Loucy (cell line): ENCODE measurements around the gene SORCS2.
"Not testable (repeated sequence)": the region's sequence is repeated elsewhere in the genome, so short reads cannot be mapped to it uniquely, and the experiment has no call there.

Experiments used
- H2AFZ ChIP-seq: fragments of 200-600 bp; sonication (generic); 2 replicates; pipeline ENCODE4 v1.6.0; 2016; ENCODE audit warnings: antibody characterized with exemption, mild to moderate bottlenecking, low read length, moderate library complexity
- H3F3A ChIP-seq: fragments of 200-600 bp; 2 replicates; pipeline ENCODE4 v1.6.0; 2016; ENCODE audit warnings: antibody characterized with exemption, low read depth, mild to moderate bottlenecking
- H3K27me3 ChIP-seq: fragments of 200-600 bp; sonication (generic); 2 replicates; pipeline ENCODE4 v1.6.1; 2014; ENCODE audit warnings: low read length, mild to moderate bottlenecking; ENCODE audit not compliant: insufficient read depth, poor library complexity, severe bottlenecking
- H3K36me3 ChIP-seq: fragments of 200-600 bp; sonication (generic); 2 replicates; pipeline ENCODE4 v1.6.1; 2016; ENCODE audit warnings: low read length; ENCODE audit not compliant: insufficient read depth
- H3K4me1 ChIP-seq: fragments of 200-600 bp; sonication (generic); 2 replicates; pipeline ENCODE4 v1.5.1; 2014; ENCODE audit warnings: low read length, mild to moderate bottlenecking; ENCODE audit not compliant: insufficient read depth, poor library complexity, severe bottlenecking
- H3K4me2 ChIP-seq: fragments of 200-600 bp; sonication (generic); 2 replicates; pipeline ENCODE4 v1.6.0; 2014; ENCODE audit warnings: antibody characterized with exemption, low read length, low read depth, mild to moderate bottlenecking; ENCODE audit not compliant: poor library complexity, severe bottlenecking
- H3K4me3 ChIP-seq: fragments of 200-600 bp; sonication (generic); 2 replicates; pipeline ENCODE4 v1.5.1; 2014; ENCODE audit warnings: low read length, mild to moderate bottlenecking, mixed read lengths; ENCODE audit not compliant: poor library complexity, severe bottlenecking
- H3K79me2 ChIP-seq: fragments of 200-600 bp; sonication (generic); 2 replicates; pipeline ENCODE4 v1.6.1; 2014; ENCODE audit warnings: low read length; ENCODE audit not compliant: insufficient read depth
- H3K9ac ChIP-seq: fragments of 200-600 bp; sonication (generic); 2 replicates; pipeline ENCODE4 v1.6.0; 2014; ENCODE audit warnings: mild to moderate bottlenecking, low read depth, low read length, moderate library complexity; ENCODE audit not compliant: poor library complexity, severe bottlenecking
- H3K9me2 ChIP-seq: fragments of 200-600 bp; sonication (generic); replicated peaks from 2 replicates; pipeline ENCODE4 v1.6.1; 2016; ENCODE audit warnings: low read depth, low read length, mixed read lengths
- H3K9me3 ChIP-seq: fragments of 200-600 bp; sonication (generic); 2 replicates; pipeline ENCODE4 v1.6.1; 2014; ENCODE audit warnings: mild to moderate bottlenecking, antibody characterized with exemption, low read length, low read depth; ENCODE audit not compliant: insufficient read depth
- H4K20me1 ChIP-seq: fragments of 200-600 bp; sonication (generic); 2 replicates; pipeline ENCODE4 v1.6.0; 2014; ENCODE audit warnings: antibody characterized with exemption, low read length, mild to moderate bottlenecking; ENCODE audit not compliant: insufficient read depth, poor library complexity, severe bottlenecking
- EZH2phosphoT487 ChIP-seq: fragments of 200-600 bp; IDR thresholded peaks from 2 replicates; pipeline ENCODE4 v1.6.1; 2018; ENCODE audit warnings: antibody characterized with exemption, mild to moderate bottlenecking, moderate library complexity, borderline replicate concordance
- TF ChIP-seq, protein P1 (sequence below): fragments of 200-600 bp; sonication (generic); conservative IDR thresholded peaks from 2 replicates; pipeline ENCODE4 v1.5.1; 2014; ENCODE audit warnings: mild to moderate bottlenecking, antibody characterized with exemption, low read length

SORCS2 gene

DNA sequence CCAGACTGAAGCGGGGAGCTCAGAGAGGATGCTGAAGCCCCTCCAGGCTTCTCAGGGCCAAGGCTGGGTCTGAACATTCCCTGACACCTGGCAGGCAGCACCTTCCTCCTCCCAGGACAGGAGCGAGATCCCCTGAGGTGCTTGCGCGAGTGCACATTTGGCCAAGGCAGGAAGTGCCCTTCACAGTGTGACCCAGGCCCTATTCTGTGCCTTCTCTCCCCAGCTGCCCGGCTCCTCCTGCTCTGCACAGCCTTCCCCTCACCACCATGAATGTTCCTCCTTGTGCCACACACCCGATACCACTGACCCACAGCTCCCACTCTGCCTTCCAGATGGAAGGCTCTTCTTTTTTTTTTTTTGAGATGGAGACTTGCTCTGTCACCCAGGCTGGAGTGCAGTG, 259.5 kb downstream of the SORCS2 start:
- Histone ChIP-seq H3K79me2 (no peaks in the 10 kb centered on the region), H4K20me1 (no peaks in the 10 kb centered on the region), H3K27me3 (no peaks in the 10 kb centered on the region), H3F3A (no peaks in the 10 kb centered on the region), H3K9ac (no peak overlapping the region), H3K4me2 (no peak overlapping the region), H2AFZ (no peak overlapping the region), H3K9me2 (no peaks in the 10 kb centered on the region), H3K4me1 (no peaks in the 10 kb centered on the region), H3K36me3 (no peaks in the 10 kb centered on the region), H3K9me3 (peaks cover 13% of the 10 kb centered on the region; the same call in 1 of the 2 replicates), H3K4me3 (no peak overlapping the region)
- TF ChIP-seq, protein P1, sequence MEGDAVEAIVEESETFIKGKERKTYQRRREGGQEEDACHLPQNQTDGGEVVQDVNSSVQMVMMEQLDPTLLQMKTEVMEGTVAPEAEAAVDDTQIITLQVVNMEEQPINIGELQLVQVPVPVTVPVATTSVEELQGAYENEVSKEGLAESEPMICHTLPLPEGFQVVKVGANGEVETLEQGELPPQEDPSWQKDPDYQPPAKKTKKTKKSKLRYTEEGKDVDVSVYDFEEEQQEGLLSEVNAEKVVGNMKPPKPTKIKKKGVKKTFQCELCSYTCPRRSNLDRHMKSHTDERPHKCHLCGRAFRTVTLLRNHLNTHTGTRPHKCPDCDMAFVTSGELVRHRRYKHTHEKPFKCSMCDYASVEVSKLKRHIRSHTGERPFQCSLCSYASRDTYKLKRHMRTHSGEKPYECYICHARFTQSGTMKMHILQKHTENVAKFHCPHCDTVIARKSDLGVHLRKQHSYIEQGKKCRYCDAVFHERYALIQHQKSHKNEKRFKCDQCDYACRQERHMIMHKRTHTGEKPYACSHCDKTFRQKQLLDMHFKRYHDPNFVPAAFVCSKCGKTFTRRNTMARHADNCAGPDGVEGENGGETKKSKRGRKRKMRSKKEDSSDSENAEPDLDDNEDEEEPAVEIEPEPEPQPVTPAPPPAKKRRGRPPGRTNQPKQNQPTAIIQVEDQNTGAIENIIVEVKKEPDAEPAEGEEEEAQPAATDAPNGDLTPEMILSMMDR, result no peak
- TF ChIP-seq EZH2phosphoT487, result no peak

DNA sequence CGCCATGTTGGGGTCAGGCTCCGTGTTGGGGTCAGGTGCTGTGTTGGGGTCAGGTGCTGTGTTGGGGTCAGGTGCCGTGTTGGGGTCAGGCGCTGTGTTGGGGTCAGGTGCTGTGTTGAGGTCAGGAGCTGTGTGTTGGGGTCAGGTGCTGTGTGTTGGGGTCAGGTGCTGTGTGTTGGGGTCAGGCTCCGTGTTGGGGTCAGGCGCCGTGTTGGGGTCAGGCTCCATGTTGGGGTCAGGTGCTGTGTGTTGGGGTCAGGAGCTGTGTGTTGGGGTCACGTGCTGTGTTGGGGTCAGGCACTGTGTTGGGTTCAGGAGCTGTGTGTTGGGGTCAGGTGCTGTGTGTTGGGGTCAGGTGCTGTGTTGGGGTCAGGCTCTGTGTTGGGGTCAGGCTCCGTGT, 260.5 kb downstream of the SORCS2 start:
- H3K9me3 ChIP-seq, result peaks cover 14% of the 10 kb centered on the region; the same call in 1 of the 2 replicates
- not testable (repeated sequence) for H3K4me2 ChIP-seq, H3K9me2 ChIP-seq, H3K27me3 ChIP-seq, H2AFZ ChIP-seq, H3K36me3 ChIP-seq, H3K4me1 ChIP-seq, H3F3A ChIP-seq, H3K4me3 ChIP-seq, H4K20me1 ChIP-seq, H3K79me2 ChIP-seq, H3K9ac ChIP-seq

DNA sequence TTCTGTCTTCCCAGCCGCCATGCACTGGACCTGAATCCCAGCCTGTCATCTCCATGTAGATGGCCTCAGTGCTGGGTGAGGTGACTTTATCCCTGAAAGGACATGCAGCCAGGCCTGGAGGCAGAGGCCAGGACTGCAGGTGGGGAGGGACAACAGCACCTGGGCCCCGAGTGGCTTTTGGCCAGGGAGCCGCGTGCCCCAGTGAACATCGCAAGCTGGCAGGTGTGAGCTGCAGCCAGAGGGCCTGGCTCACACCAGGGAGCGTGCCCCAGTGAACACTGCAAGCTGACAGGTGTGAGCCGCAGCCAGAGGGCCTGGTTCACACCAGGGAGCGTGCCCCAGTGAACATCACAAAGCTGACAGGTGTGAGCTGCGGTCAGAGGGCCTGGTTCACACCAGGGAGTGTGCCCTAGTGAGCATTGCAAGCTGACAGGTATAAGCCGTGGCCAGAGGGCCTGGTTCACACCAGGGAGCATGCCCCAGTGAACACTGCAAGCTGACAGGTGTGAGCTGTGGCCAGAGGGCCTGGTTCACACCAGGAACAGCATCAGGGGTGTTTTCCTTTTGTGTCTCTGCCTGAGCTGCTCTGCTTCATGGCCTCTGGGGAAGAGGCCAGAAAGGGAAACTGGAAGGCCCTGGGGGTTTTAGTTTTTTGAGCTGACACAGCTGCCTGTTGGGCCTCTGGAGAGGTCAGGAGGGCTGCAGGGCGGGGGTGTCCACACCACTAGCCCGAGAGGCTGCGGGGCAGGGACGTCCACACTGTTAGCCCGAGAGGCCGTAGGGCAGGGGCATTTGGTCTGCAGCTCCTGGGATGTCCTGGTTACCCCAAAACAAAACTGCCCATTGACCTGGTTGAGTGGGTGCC, 265.1 kb downstream of the SORCS2 start:
- H3K79me2 ChIP-seq, result no peaks in the 10 kb centered on the region
- H3K9me3 ChIP-seq, result peaks cover 8% of the 10 kb centered on the region; the same call in 1 of the 2 replicates
- H4K20me1 ChIP-seq, result no peaks in the 10 kb centered on the region
- no peak overlapping the region for H3K4me2 ChIP-seq
- H3K36me3 ChIP-seq, result no peaks in the 10 kb centered on the region
- no peak for TF ChIP-seq EZH2phosphoT487
- TF ChIP-seq, protein P1, result no peak
- no peak overlapping the region for H3K4me3 ChIP-seq
- H3K9ac ChIP-seq, result no peak overlapping the region
- H3K4me1 ChIP-seq, result no peaks in the 10 kb centered on the region
- H3K9me2 ChIP-seq, result no peaks in the 10 kb centered on the region
- no peaks in the 10 kb centered on the region for H3F3A ChIP-seq
- H2AFZ ChIP-seq, result no peak overlapping the region
- no peaks in the 10 kb centered on the region for H3K27me3 ChIP-seq

DNA sequence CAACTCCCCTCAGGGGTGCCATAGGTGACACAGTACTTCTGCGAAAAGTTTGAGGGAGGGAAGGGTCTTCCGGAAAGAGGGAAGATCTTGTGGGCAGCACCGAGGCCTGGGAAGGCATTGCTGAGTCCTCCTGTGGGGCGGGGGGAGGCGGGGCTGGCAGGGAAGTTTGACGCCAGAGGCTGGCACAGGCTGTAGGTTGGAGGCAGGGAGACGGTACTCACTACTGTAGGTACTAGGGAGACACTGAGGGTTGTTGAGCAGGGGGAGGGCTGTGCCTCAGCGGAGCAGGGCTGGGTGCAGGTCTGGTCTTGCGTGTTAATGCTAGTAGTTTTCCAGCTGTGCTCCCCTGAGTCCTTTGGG, 265.7 kb downstream of the SORCS2 start:
- no peak overlapping the region for H3K4me3 ChIP-seq
- no peak overlapping the region for H3K9ac ChIP-seq
- no peaks in the 10 kb centered on the region for H3K79me2 ChIP-seq
- no peak for TF ChIP-seq EZH2phosphoT487
- TF ChIP-seq, protein P1, result no peak
- H3K4me1 ChIP-seq, result no peaks in the 10 kb centered on the region
- no peaks in the 10 kb centered on the region for H3K27me3 ChIP-seq
- H3K4me2 ChIP-seq, result no peak overlapping the region
- no peaks in the 10 kb centered on the region for H3K36me3 ChIP-seq
- no peak overlapping the region for H2AFZ ChIP-seq
- no peaks in the 10 kb centered on the region for H4K20me1 ChIP-seq
- no peaks in the 10 kb centered on the region for H3F3A ChIP-seq
- no peaks in the 10 kb centered on the region for H3K9me2 ChIP-seq
- peaks cover 11% of the 10 kb centered on the region; the same call in 1 of the 2 replicates for H3K9me3 ChIP-seq
